Liver (tissue), 9 donors: Measurements from ENCODE around the gene NFIA. TPM values are rescaled to one million over a fixed set of nuclear protein-coding genes. Genes with fewer than 3 reads are reported as not detected.

Experiments
- DNase-seq: peaks from one replicate; pipeline ENCODE4 v3.0.0-alpha.2; 2017; ENCODE audit warnings: low spot score
- H3K27ac ChIP-seq, 2 donors: one replicate each; pipeline ENCODE4 v1.7.0; 2013; ENCODE audit warnings: inconsistent platforms in 2 of 2, low read length in 2 of 2, control low read depth in 1 of 2, low read depth in 1 of 2, mild to moderate bottlenecking in 1 of 2
- H3K27me3 ChIP-seq, 4 donors: one replicate each; pipeline versions ENCODE4 v1.6.1 to v1.7.0; 2013; ENCODE audit warnings: low read length in 3 of 4, inconsistent platforms in 1 of 4, mild to moderate bottlenecking in 1 of 4, moderate library complexity in 1 of 4; ENCODE audit not compliant: control insufficient read depth in 4 of 4, insufficient read depth in 4 of 4
- H3K36me3 ChIP-seq, 4 donors: one replicate each; pipeline versions ENCODE4 v1.6.1 to v1.7.0; 2013; ENCODE audit warnings: low read length in 3 of 4, mild to moderate bottlenecking in 3 of 4, low read depth in 1 of 4, moderate library complexity in 1 of 4; ENCODE audit not compliant: control insufficient read depth in 4 of 4, insufficient read depth in 3 of 4
- H3K4me1 ChIP-seq, 4 donors: one replicate each; pipeline versions ENCODE4 v1.6.1 to v1.7.0; 2013; ENCODE audit warnings: low read length in 3 of 4, mild to moderate bottlenecking in 3 of 4, moderate library complexity in 1 of 4; ENCODE audit not compliant: control insufficient read depth in 4 of 4, insufficient read depth in 4 of 4
- H3K4me3 ChIP-seq, 3 donors: one replicate each; pipeline versions ENCODE4 v1.6.1 to v1.7.0; 2013; ENCODE audit warnings: low read length in 3 of 3, control low read depth in 1 of 3, low read depth in 1 of 3, mild to moderate bottlenecking in 1 of 3
- H3K9ac ChIP-seq, 2 donors: one replicate each; pipeline ENCODE4 v1.7.0; 2013; ENCODE audit warnings: low read length in 2 of 2, mild to moderate bottlenecking in 2 of 2, moderate library complexity in 2 of 2, control low read depth in 1 of 2, low read depth in 1 of 2
- H3K9me3 ChIP-seq, 4 donors: one replicate each; pipeline versions ENCODE4 v1.6.1 to v1.7.0; 2013; ENCODE audit warnings: low read length in 3 of 4; ENCODE audit not compliant: control insufficient read depth in 4 of 4
- EGR1 ChIP-seq, 2 donors: IDR thresholded peaks; 2 replicates each; pipeline ENCODE4 v1.6.1; 2016 to 2018; ENCODE audit warnings: antibody characterized with exemption in 2 of 2, low read depth in 2 of 2
- FOXA2 ChIP-seq: IDR thresholded peaks from 2 replicates; pipeline ENCODE4 v1.6.1; 2016; ENCODE audit warnings: antibody characterized with exemption
- GABPA ChIP-seq, 2 donors: IDR thresholded peaks in 1 of 2; conservative IDR thresholded peaks in 1 of 2; 2 replicates each; pipeline ENCODE4 v1.6.1; 2016; ENCODE audit warnings: antibody characterized with exemption in 2 of 2, mild to moderate bottlenecking in 1 of 2, moderate library complexity in 1 of 2
- HNF4A ChIP-seq, 2 donors: conservative IDR thresholded peaks; 2 replicates each; pipeline ENCODE4 v1.6.1; 2016; ENCODE audit warnings: antibody characterized with exemption in 2 of 2, mild to moderate bottlenecking in 2 of 2
- HNF4G ChIP-seq: IDR thresholded peaks from 2 replicates; pipeline ENCODE4 v1.6.1; 2016; ENCODE audit warnings: antibody characterized with exemption
- JUND ChIP-seq, 2 donors: IDR thresholded peaks; 2 replicates each; pipeline ENCODE4 v1.6.1; 2016; ENCODE audit warnings: antibody characterized with exemption in 2 of 2
- NR2F2 ChIP-seq: IDR thresholded peaks from 2 replicates; pipeline ENCODE4 v1.6.1; 2016; ENCODE audit warnings: antibody characterized with exemption
- RAD21 ChIP-seq, 2 donors: IDR thresholded peaks; 2 replicates each; pipeline ENCODE4 v1.6.1; 2016; ENCODE audit warnings: antibody characterized with exemption in 2 of 2, mild to moderate bottlenecking in 2 of 2
- SP1 ChIP-seq: IDR thresholded peaks from 2 replicates; pipeline ENCODE4 v1.6.1; 2018; ENCODE audit warnings: antibody characterized with exemption, mild to moderate bottlenecking
- TAF1 ChIP-seq: conservative IDR thresholded peaks from 2 replicates; pipeline ENCODE4 v1.6.1; 2016; ENCODE audit warnings: antibody characterized with exemption, mild to moderate bottlenecking
- YY1 ChIP-seq: IDR thresholded peaks from 2 replicates; pipeline ENCODE4 v1.6.1; 2016; ENCODE audit warnings: antibody characterized with exemption, mild to moderate bottlenecking
- WGBS: extraction: QIAGEN DNeasy Blood & Tissue Kit; methylation state at CpG from one replicate; pipeline ENCODE4 v1.1.7; 2013; 5-methylcytosine and 5-hydroxymethylcytosine counted together
- polyA plus RNA-seq, 2 donors: library from polyadenylated mRNA; stranded (reverse) in 1 of 2; unstranded in 1 of 2; fragments of 200-250 nt in 1 of 2; fragments of >200 nt in 1 of 2; fragmentation: Nextera tagmentation in 1 of 2; extraction: Ambion mirVana in 1 of 2; gene quantifications; one replicate each; pipeline versions ENCODE4 v1.2.1 to v1.2.3, GENCODE V29; 2013 to 2015
- total RNA-seq, 2 donors: library from RNA; depleted of rRNA; stranded (reverse); fragments of >200 nt; gene quantifications; one replicate each; pipeline ENCODE4 v1.2.3, GENCODE V29; 2014
- TF ChIP-seq, protein P1 (sequence below): IDR thresholded peaks from 2 replicates; pipeline ENCODE4 v1.6.1; 2016; ENCODE audit warnings: antibody characterized with exemption
- TF ChIP-seq, protein P2 (sequence below): IDR thresholded peaks from 2 replicates; pipeline ENCODE4 v1.6.1; 2016; ENCODE audit warnings: antibody characterized with exemption
- TF ChIP-seq, protein P3 (sequence below): fragments of 150-350 bp; IDR thresholded peaks from 2 replicates; pipeline ENCODE4 v1.5.1; 2017; ENCODE audit warnings: improper control_type of control experiment, low read depth, low read length; ENCODE audit not compliant: missing input control
- TF ChIP-seq, protein P4 (sequence below): IDR thresholded peaks from 2 replicates; pipeline ENCODE4 v1.6.1; 2016; ENCODE audit warnings: antibody characterized with exemption
- TF ChIP-seq, protein P5 (sequence below): IDR thresholded peaks from 2 replicates; pipeline ENCODE4 v1.6.1; 2016; ENCODE audit warnings: antibody characterized with exemption, mild to moderate bottlenecking
- donor health status: healthy.
- donor health status: healthy.
- donor health status: healthy.
- donor health status: healthy.
- donor health status: healthy.

Gene NFIA
- total and polyA plus RNA-seq, 4 donors, result 6.8 to 53.7 (median 22.2) TPM

DNA sequence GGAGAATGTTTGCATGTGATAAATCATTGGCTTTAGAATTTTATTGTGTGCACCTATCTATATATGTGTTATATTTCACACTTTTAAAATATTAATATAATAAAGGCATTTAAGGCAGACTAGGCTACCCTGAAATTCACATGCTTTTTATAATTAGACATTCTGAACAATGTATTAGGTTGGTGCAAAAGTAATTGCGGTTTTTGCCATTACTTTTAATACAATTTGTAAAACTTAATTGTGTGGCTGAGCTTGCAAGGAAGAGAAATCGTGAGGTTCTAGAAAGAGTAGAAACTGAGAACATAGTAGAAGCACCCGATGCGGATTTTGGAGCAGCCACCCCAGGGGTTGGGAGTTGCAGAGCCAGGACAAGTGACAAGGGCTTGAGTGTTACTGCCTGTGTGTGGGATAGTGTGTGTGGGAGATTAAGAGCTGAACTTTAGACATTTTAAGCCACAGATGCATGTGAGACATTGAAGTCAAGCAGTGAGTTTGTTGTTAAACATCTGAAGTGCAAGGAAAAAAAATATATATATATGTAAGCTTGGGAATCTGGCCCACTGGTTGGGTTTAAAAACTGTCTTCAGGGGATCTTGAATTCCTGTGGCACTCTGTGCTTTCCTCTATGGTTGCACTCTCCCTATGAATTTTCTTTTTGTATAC is 398.0 kb downstream of the NFIA start:
- no peaks in the 10 kb centered on the region for H3K36me3 ChIP-seq
- no peak overlapping the region for H3K27ac ChIP-seq
- no peaks in the 10 kb centered on the region for H3K27me3 ChIP-seq
- TF ChIP-seq, protein P1, sequence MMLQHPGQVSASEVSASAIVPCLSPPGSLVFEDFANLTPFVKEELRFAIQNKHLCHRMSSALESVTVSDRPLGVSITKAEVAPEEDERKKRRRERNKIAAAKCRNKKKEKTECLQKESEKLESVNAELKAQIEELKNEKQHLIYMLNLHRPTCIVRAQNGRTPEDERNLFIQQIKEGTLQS, result no peak
- no peak for TF ChIP-seq TAF1
- TF ChIP-seq, protein P2, sequence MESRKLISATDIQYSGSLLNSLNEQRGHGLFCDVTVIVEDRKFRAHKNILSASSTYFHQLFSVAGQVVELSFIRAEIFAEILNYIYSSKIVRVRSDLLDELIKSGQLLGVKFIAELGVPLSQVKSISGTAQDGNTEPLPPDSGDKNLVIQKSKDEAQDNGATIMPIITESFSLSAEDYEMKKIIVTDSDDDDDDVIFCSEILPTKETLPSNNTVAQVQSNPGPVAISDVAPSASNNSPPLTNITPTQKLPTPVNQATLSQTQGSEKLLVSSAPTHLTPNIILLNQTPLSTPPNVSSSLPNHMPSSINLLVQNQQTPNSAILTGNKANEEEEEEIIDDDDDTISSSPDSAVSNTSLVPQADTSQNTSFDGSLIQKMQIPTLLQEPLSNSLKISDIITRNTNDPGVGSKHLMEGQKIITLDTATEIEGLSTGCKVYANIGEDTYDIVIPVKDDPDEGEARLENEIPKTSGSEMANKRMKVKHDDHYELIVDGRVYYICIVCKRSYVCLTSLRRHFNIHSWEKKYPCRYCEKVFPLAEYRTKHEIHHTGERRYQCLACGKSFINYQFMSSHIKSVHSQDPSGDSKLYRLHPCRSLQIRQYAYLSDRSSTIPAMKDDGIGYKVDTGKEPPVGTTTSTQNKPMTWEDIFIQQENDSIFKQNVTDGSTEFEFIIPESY, result no peak
- TF ChIP-seq EGR1 (IDR thresholded peaks at IDR 0.05; ENCODE audit: low read depth in 2 of 2), result no peak
- no peak for TF ChIP-seq HNF4G
- TF ChIP-seq SP1, result no peak
- no peak for TF ChIP-seq HNF4A (conservative IDR thresholded peaks at IDR 0.05)
- no peak for TF ChIP-seq FOXA2
- no peak for TF ChIP-seq RAD21 (IDR thresholded peaks at IDR 0.05)
- TF ChIP-seq, protein P3, sequence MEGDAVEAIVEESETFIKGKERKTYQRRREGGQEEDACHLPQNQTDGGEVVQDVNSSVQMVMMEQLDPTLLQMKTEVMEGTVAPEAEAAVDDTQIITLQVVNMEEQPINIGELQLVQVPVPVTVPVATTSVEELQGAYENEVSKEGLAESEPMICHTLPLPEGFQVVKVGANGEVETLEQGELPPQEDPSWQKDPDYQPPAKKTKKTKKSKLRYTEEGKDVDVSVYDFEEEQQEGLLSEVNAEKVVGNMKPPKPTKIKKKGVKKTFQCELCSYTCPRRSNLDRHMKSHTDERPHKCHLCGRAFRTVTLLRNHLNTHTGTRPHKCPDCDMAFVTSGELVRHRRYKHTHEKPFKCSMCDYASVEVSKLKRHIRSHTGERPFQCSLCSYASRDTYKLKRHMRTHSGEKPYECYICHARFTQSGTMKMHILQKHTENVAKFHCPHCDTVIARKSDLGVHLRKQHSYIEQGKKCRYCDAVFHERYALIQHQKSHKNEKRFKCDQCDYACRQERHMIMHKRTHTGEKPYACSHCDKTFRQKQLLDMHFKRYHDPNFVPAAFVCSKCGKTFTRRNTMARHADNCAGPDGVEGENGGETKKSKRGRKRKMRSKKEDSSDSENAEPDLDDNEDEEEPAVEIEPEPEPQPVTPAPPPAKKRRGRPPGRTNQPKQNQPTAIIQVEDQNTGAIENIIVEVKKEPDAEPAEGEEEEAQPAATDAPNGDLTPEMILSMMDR, result no peak
- TF ChIP-seq, protein P4, sequence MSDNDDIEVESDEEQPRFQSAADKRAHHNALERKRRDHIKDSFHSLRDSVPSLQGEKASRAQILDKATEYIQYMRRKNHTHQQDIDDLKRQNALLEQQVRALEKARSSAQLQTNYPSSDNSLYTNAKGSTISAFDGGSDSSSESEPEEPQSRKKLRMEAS, result no peak
- TF ChIP-seq, protein P5, sequence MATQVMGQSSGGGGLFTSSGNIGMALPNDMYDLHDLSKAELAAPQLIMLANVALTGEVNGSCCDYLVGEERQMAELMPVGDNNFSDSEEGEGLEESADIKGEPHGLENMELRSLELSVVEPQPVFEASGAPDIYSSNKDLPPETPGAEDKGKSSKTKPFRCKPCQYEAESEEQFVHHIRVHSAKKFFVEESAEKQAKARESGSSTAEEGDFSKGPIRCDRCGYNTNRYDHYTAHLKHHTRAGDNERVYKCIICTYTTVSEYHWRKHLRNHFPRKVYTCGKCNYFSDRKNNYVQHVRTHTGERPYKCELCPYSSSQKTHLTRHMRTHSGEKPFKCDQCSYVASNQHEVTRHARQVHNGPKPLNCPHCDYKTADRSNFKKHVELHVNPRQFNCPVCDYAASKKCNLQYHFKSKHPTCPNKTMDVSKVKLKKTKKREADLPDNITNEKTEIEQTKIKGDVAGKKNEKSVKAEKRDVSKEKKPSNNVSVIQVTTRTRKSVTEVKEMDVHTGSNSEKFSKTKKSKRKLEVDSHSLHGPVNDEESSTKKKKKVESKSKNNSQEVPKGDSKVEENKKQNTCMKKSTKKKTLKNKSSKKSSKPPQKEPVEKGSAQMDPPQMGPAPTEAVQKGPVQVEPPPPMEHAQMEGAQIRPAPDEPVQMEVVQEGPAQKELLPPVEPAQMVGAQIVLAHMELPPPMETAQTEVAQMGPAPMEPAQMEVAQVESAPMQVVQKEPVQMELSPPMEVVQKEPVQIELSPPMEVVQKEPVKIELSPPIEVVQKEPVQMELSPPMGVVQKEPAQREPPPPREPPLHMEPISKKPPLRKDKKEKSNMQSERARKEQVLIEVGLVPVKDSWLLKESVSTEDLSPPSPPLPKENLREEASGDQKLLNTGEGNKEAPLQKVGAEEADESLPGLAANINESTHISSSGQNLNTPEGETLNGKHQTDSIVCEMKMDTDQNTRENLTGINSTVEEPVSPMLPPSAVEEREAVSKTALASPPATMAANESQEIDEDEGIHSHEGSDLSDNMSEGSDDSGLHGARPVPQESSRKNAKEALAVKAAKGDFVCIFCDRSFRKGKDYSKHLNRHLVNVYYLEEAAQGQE, result no peak
- no peak for TF ChIP-seq JUND (IDR thresholded peaks at IDR 0.05)
- TF ChIP-seq YY1, result no peak
- TF ChIP-seq GABPA (IDR thresholded peaks at IDR 0.05 in 1 of 2, conservative IDR thresholded peaks at IDR 0.05 in 1 of 2), result no peak
- no peak for TF ChIP-seq NR2F2
- WGBS, result 80% methylated on average over 4 of the region's 4 CpGs
- no peaks in the 10 kb centered on the region for H3K9me3 ChIP-seq
- H3K4me3 ChIP-seq, result no peak overlapping the region
- H3K4me1 ChIP-seq, result no peaks in the 10 kb centered on the region
- no peak overlapping the region for H3K9ac ChIP-seq
- no peak for DNase-seq
